NCI-H1930 (cell line): Measurements from ENCODE around the gene ATG5.

Experiments used
- DNase-seq, 2 experiments: peaks; one replicate each; lab custom pipeline; 2025; lab: John Stamatoyannopoulos, UW

ATG5 gene

GRCh38 chr6:106325336-106326178 is at the start of gene ATG5:
ATG5 (minus strand) TSS chr6:106325760; CDS start chr6:106316208, 9,552 bp downstream.
- peak; percentile 94 to 97 for DNase-seq

DNA sequence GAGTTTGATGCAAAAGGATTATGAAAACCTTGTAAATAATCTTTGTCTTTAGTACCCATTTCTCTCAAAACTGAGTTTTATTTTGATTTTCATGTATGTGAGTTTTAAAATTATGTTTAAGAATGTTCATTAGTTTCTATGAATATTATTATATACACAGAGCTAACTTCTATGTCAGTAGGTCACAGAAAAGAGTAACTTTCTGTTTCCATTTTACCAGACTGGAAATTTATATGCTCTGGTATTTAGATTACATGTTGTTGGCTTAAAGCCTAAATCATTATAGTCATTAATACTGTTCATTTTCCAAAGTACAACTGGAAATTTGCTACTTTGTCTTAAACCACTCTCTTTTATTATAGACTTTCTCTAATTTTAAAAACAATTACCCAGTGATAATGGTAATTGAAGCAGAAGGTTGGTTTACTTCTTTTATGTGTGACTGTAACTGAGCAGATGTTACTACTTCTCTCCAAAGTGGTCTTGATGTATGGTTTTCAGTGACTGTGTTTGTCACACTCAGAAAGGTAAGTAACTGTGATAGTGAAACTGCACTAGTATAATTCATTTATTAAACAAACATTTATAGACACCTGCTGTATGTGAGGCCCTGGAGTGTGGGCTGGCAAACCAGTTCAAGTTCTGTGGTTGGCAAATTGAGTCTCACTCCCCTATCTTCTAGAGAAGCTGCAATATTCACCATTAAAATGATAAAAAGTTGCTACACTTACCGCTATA is 48.1 kb upstream of the ATG5 start:
- no peak for DNase-seq

DNA sequence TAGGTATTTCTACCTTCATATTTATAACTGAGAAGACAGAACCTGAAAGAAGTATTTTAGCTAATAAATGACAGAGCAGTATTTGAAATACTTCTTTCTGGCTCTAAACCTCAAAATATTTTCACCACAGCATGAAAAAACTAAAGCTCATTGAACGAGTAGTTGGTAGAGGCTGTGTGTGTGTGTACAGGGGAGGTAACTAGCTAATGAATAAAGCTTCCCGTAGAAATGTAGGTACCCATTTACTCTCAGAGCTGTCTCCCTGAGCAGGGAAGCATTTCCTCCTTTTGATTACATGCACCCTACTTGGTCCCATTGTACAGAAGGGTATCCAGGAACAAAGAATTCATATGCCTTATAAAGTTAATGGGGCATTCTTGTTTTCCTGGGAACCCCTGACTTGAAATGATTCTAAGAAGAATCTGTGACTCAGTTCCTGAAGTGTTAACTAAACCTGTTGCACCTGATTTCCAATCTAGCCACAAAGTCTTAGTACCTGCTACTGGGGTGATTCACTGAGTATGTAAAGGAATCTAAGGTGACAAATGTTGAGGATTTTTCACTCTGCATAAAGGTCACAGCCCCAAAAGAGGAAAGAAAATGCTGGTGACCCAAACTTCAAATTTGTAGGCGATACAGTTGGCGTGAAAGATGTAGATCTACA is 47.4 kb upstream of the ATG5 start:
- DNase-seq: no peak

DNA sequence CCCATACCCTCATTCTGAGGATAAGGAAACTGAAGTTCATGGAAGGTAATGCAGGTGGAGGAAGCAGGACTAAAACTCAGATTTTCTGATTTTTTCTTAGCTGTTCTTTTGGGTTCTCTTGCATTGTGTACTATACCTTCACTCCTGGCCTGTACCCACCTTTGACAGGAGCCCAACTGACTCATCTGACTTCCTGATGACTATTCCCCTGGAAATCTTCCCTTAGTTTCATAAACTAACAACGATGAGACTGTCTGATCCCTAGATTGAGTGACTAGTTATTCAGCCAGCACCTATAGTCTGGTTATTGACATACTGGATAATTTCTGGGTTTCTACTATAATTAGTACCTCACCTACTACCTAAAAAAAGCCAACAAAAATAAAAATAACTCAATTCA is 45.1 kb upstream of the ATG5 start:
- no peak for DNase-seq

DNA sequence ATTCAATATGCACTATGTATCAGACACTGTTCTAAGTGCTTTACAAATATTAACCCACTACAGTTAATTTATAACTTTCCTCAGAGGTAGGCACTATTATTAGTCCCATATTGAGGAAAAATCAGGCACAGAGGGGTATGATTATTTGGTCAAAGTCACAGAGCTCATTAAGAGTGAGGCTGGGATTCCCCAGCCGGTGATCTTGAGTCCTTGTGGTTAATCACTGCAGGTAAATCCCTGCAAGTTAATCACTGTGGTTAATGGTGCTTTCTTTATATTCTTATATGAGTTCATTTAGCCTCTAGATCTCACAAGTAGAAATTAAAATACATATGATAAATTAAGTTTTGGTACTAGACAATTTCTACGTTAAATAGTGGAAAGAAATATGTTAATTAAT is 44.2 kb upstream of the ATG5 start:
- no peak for DNase-seq

- DNase-seq: no peak
Measured at GRCh38 chr6:106363401-106364138, 38.0 kb upstream of the ATG5 start.

- DNase-seq: no peak
Measured at GRCh38 chr6:106360989-106361430, 35.5 kb upstream of the ATG5 start.

- peak; percentile 72 to 85 for DNase-seq
Measured at GRCh38 chr6:106360410-106360988, 34.9 kb upstream of the ATG5 start, which contains the start of gene CRYBG1. CRYBG1 (plus strand) TSS chr6:106360717; CDS start chr6:106360909, 192 bp downstream.

GRCh38 chr6:106359959-106360409 is 34.4 kb upstream of the ATG5 start:
- DNase-seq: no peak

DNA sequence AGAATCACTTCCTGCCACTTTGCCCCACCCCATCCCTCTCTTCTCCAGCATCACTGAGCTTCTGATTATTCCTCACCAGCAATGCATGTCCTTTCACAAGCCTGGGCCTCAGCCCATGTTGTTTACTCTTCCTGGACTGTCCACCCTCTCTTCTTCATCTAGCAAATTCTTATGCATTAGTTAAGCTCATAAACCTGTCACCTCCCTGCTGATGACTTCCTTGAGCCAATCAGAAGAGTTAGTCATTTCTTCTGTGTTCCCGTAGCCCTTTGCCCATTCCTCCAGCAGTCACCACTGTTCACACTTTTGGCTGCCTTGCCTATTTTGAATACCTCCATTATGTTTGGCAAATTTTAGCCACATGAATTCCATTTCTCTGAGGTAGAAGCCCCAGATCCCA is 30.8 kb upstream of the ATG5 start:
- DNase-seq: no peak

DNA sequence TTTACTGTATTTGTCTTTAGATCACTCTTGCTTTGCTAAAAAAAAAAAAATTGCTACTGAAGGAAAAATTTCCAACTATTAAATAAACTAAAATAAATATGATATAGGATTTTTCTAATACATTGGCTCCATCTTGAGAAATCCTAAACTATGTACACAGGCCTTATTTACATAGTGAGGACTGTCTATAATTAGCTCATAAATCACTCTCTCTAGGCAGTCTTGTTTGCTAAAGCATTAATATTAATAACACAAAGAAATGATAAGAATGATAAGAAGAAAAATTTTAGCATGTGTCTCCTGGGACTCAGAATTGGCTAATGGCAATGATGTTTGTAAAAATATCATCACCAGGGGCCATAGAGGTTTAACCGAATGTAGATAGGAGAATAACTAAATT is 21.7 kb upstream of the ATG5 start:
- no peak for DNase-seq

DNA sequence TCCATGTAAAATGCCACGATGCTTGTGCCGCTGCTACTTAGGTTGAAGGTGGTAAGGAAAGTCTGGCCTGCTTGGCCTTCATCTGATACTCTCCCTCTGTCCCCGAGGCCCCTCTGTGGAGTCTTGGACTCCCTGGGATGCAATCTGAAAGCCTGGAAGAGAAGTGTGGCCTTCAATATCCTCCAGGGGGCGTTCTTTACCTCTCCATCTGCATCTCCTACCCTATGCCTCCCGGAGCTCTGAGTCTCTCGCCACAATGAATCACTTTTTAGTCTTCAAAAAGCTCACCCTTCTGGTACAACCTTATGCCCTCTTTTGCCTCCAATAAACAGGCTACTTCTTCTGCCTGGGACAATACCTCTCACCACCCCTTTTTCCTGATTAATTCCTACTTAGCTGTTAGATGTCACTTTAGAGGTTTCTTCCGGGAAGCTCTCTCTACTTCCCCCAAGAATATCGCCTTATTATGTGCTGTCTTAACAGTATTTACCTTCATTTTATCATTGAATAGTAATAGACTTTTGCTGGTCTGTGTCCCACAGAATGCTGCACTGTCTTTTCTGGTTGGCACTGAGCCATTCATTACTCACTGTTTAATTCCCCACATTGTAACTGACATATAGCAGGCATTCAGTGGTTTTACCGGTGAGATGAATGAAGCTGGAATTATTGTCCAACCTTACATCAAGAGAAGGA is 13.9 kb upstream of the ATG5 start:
- DNase-seq: peak; percentile 61 to 75

DNA sequence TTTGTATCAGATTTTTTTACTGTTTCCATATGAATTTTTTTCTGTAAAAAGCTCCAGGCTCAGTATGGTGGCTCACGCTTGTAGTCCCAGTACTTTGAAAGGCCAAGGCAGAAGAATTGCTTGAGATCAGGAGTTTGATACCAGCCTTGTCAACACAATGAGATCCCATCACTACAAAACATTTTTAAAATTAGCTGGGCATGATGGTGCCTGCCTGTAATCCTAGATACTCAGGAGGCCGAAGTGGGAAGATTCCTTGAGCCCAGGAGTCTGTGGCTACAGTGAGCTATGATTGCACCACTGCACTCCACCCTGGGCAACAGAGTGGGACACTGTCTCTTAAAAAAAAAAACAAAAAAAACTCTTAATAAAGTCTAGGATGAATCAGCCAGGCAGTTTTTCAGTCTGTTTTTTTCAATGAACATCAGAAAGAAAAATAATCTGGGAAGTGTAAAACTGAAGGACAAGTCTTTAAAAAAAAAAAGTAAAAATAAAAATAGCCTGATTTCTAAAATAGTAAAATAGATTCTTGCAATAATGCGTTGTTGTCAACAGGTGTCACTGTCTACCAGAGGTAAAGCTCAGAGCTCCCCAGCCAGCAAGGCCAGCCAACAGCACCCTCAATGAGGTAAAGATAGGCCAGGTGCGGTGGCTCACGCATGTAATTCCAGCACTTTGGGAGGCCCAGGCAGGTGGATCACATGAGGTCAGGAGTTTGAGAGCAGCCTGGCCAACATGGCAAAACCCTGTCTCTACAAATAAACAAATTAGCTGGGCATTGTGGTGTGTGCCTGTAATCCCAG is 9.3 kb upstream of the ATG5 start:
- DNase-seq: peak in 1 of 2 experiments; percentile 45

GRCh38 chr6:106324726-106325335 is 729 bp downstream of the ATG5 start:
- DNase-seq: no peak

DNA sequence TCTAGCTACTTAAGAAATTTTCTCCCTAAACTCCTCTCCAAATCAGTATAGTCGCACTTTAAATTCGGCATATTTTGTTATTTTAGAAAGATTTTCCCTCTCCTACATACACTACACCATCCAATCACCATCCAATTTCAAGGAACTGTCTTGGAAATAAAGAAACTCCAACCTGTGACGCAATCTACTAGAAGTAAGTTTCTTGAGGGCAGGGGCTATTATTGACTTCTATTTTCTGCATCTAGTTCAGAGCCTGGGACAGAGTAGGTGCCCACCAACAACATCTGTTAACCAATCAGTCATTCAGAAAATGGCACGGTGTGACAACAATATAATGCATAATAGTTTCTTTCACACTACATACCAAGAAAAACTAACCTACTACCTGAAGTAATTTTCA is 3.6 kb downstream of the ATG5 start:
- DNase-seq: no peak

DNA sequence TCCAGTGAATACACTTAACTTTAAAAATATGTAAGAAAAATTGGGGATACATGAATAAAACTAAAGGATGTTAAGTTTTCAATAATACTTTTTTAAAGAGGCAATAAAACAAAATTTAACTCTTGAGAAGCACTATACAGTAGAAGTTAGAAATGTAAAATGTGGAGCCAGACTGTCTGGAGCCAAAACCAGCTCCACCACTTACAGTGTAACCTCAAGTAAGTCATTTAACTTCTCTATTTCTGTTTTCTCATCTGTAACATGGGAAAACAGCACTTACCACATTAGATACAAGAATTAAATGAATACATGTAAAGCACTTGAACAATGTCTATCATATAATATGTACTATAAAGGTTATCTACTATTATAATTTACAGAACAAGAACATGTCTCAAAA is 6.7 kb downstream of the ATG5 start:
- no peak for DNase-seq

- no peak for DNase-seq
Measured at GRCh38 chr6:106318061-106318460, 7.5 kb downstream of the ATG5 start.

DNA sequence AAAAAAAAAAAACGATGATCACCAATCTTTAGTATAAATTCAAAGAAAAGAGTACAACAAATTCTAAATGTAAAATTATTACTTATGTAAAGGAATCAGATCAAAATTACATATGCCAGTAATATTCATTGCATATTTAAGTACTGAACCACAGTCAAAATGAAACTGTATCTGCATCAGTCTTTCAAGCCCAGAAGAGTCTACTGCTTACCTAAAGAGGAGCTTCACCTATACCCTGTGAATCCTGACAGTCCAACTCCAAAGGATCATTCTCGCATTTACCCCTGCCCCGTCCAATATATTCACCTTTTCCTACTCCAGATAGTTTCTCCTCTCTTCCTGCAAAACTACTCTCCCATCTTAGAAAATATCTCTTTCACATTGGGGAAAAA is 9.2 kb downstream of the ATG5 start:
- no peak for DNase-seq

DNA sequence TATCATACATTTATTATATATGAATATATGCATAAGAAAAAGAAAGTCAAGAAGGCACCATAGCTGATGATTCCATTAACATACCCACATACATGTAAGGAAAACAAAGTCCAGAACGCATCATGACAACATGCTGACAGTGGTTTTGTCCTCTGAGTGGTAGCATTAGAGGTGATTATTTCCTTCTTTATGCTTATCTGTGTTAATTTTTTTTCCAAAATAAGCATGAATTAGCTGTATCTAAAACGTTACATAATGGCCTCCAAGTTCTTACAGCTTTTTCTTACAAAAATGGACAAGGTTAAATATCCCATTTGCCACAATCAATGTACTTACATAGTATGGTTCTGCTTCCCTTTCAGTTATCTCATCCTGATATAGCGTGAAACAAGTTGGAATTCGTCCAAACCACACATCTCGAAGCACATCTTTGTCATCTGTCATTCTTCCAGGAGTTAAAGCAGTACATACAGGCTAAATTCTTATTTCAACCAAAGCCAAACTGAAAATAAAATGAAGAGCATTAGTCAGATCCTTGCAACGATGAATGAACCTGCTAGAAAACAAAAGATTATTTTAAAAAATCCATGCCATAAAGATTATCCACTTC is 9.7 kb downstream of the ATG5 start:
- DNase-seq: no peak
